ENCODE results near the gene TMPRSS11B.

- TF ChIP-seq EP300 (conservative IDR thresholded peaks at IDR 0.05; ENCODE audit: poor library complexity, severe bottlenecking) (no peak), CTCF (IDR thresholded peaks at IDR 0.05; ENCODE audit: poor library complexity, severe bottlenecking) (no peak), SMC3 (conservative IDR thresholded peaks at IDR 0.05; ENCODE audit: poor library complexity) (no peak), TAF1 (IDR thresholded peaks at IDR 0.05; ENCODE audit: low read depth) (no peak), RAD21 (conservative IDR thresholded peaks at IDR 0.05) (no peak), EZH2 (IDR thresholded peaks at IDR 0.05; ENCODE audit: borderline replicate concordance, insufficient read depth, low read length, poor library complexity, severe bottlenecking) (no peak), REST (IDR thresholded peaks at IDR 0.05; ENCODE audit: borderline replicate concordance) (no peak), POLR2AphosphoS5 (IDR thresholded peaks at IDR 0.05) (no peak)
Measured at GRCh38 chr4:68283095-68283494, 37.6 kb upstream of the TMPRSS11B start.
